GM12878 (cell line): ENCODE data around the gene PSMD13. TPM values are rescaled to one million over a fixed set of nuclear protein-coding genes. Genes with fewer than 3 reads are reported as not detected.

Source experiments
- ASH2L ChIP-seq: fragments of 300-600, 200-600 bp; sonication (generic); IDR thresholded peaks from 2 replicates; pipeline ENCODE4 v1.6.1; 2017; ENCODE audit warnings: low read depth, mild to moderate bottlenecking, borderline replicate concordance
- BHLHE40 ChIP-seq, 2 experiments: fragments of 450-650 bp in 1 of 2; IDR thresholded peaks; 2 replicates each; pipeline ENCODE4 v1.6.1; 2011 to 2017; ENCODE audit warnings: low read depth in 2 of 2, borderline replicate concordance in 1 of 2, improper control_type of control experiment in 1 of 2, low read length in 1 of 2, mild to moderate bottlenecking in 1 of 2
- CBFB ChIP-seq: IDR thresholded peaks from 2 replicates; pipeline ENCODE4 v1.6.1; 2016; ENCODE audit warnings: antibody characterized with exemption, low read depth
- ESRRA ChIP-seq: IDR thresholded peaks from 2 replicates; pipeline ENCODE4 v1.6.1; 2012; ENCODE audit warnings: mild to moderate bottlenecking, low read length, improper control_type of control experiment
- JUND ChIP-seq: IDR thresholded peaks from 2 replicates; pipeline ENCODE4 v1.6.1; 2012; ENCODE audit warnings: low read depth, mild to moderate bottlenecking, low read length, improper control_type of control experiment, moderate library complexity
- KDM1A ChIP-seq: fragments of 200-600 bp; sonication (generic); IDR thresholded peaks from 2 replicates; pipeline ENCODE4 v1.6.1; 2016; ENCODE audit warnings: borderline replicate concordance
- LARP7 ChIP-seq: fragments of 450-650 bp; IDR thresholded peaks from 2 replicates; pipeline ENCODE4 v1.6.1; 2017; ENCODE audit warnings: mild to moderate bottlenecking
- MTA3 ChIP-seq: IDR thresholded peaks from 2 replicates; pipeline ENCODE4 v1.6.1; 2012; ENCODE audit warnings: low read length, inconsistent platforms, borderline replicate concordance
- MYC ChIP-seq: IDR thresholded peaks from 2 replicates; pipeline ENCODE4 v1.6.1; 2011; ENCODE audit warnings: mild to moderate bottlenecking, low read length, moderate library complexity, inconsistent platforms; ENCODE audit not compliant: insufficient read depth, insufficient replicate concordance, insufficient read length, severe bottlenecking
- NFYB ChIP-seq: IDR thresholded peaks from 2 replicates; pipeline ENCODE4 v1.6.1; 2011; ENCODE audit warnings: low read depth, mild to moderate bottlenecking, low read length, improper control_type of control experiment, moderate library complexity; ENCODE audit not compliant: insufficient read depth
- NR2C1 ChIP-seq: fragments of 450-650 bp; IDR thresholded peaks from 2 replicates; pipeline ENCODE4 v1.6.1; 2017; ENCODE audit warnings: antibody characterized with exemption, mild to moderate bottlenecking, moderate library complexity
- POLR2A ChIP-seq: IDR thresholded peaks from 2 replicates; pipeline ENCODE4 v1.6.1; 2011; ENCODE audit warnings: low read depth, mild to moderate bottlenecking, low read length
- SIX5 ChIP-seq: IDR thresholded peaks from 2 replicates; pipeline ENCODE4 v1.6.1; 2011; ENCODE audit warnings: mild to moderate bottlenecking, low read depth, low read length, moderate library complexity; ENCODE audit not compliant: severe bottlenecking
- SREBF1 ChIP-seq: IDR thresholded peaks from 2 replicates; pipeline ENCODE4 v1.6.1; 2012; ENCODE audit warnings: mild to moderate bottlenecking, low read length
- TCF3 ChIP-seq: IDR thresholded peaks from 2 replicates; pipeline ENCODE4 v1.6.1; 2012; ENCODE audit warnings: low read depth, mild to moderate bottlenecking, low read length, borderline replicate concordance; ENCODE audit not compliant: insufficient read depth
- YBX1 ChIP-seq: fragments of 450-650 bp; IDR thresholded peaks from 2 replicates; pipeline ENCODE4 v1.6.1; 2016; ENCODE audit warnings: antibody characterized with exemption
- ZNF384 ChIP-seq: IDR thresholded peaks from 2 replicates; pipeline ENCODE4 v1.6.1; 2012; ENCODE audit warnings: low read depth, mild to moderate bottlenecking, low read length, improper control_type of control experiment, borderline replicate concordance
- polyA plus RNA-seq, 11 experiments: library from polyadenylated mRNA; depleted of rRNA in 4 of 11; unstranded in 6 of 11; stranded (reverse) in 5 of 11; fragments of >200 nt; fragmentation: Nextera tagmentation in 4 of 11; fragmentation: Illumina TruSeq in 1 of 11; extraction: Ambion mirVana in 4 of 11; extraction: Trizol in 1 of 11; gene quantifications; 1 replicate in 1 of 11; 2 replicates in 10 of 11; pipeline versions ENCODE4 v1.2.1 to v1.2.3, GENCODE V29; 2011 to 2016; ENCODE audit warnings: inconsistent platforms in 2 of 11, missing spikeins in 2 of 11, low read depth in 1 of 11
- total RNA-seq, 4 experiments: library from RNA; depleted of rRNA in 3 of 4; stranded (reverse); fragments of >200 nt in 3 of 4; fragmentation: Illumina TruSeq in 1 of 4; extraction: Trizol in 1 of 4; gene quantifications; 2 replicates each; pipeline versions ENCODE4 v1.2.1 to v1.2.3, GENCODE V29; 2013 to 2021
- TF ChIP-seq, protein P1 (sequence below): fragments of 450-650 bp; IDR thresholded peaks from 2 replicates; pipeline ENCODE4 v1.6.1; 2016; ENCODE audit warnings: mild to moderate bottlenecking, moderate library complexity, borderline replicate concordance
- TF ChIP-seq, protein P2 (sequence below): fragments of 450-650 bp; IDR thresholded peaks from 2 replicates; pipeline ENCODE4 v1.6.1; 2016; ENCODE audit warnings: mild to moderate bottlenecking
- TF ChIP-seq, protein P3 (sequence below): fragments of 450-650 bp; IDR thresholded peaks from 2 replicates; pipeline ENCODE4 v1.6.1; 2018; ENCODE audit warnings: mild to moderate bottlenecking, low read depth, moderate library complexity; ENCODE audit not compliant: partially characterized antibody

PSMD13 gene
- total and polyA plus RNA-seq, 10 of the 15 experiments (the other 5 are each of a cell fraction or from before 2014, with no cell fraction given): 141 to 303 (median 177) TPM

DNA sequence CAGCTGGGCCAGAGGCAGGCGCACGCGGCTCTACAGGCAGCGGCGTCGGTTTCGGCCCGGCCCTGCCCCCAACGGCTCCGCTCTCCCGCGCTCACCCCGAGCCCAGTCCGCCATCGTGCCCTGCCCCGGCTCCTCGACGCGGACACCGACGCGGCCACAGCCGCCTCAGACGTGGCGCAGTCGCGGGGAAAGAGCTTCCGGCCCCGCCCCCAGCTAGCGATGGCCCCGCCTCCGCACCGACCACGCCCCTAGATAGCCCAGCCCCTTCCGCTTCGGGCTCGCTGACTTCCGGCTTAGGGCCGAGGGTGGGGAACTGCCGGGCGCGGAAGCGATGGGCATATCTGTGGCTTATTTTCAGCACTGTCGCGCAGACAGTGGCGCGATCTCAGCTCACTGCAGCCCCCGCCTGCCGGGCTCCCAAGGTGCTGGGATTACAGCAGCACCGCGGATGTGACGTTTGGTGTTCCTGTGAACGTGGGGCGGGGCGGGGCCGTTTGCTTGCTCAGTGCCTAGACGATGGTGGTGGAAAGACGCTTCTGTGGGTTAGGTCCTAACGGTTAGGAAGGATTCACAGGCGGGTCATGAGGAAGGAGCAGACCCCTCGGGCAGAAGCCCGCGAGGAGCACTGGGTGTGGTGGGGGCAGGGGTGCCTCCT, 29.4 kb upstream of the PSMD13 start, which contains the start of the genes BET1L and RIC8A (continued):
- TF ChIP-seq SIX5 (peak; percentile 31), BHLHE40 (IDR thresholded peaks at IDR 0.05; ENCODE audit: borderline replicate concordance in 1 of 2, low read depth in 2 of 2, low read length in 1 of 2) (0 out of 4 replicates have a peak, but pooled peaks of 1 of the 2 experiments have one; percentile 45), ESRRA (peak; percentile 38; the same call in 1 of the 2 replicates), KDM1A (no peak), SREBF1 (peak; percentile 50; the same call in 1 of the 2 replicates), CBFB (no peak; the same call in 1 of the 2 replicates), LARP7 (peak; percentile 62; the same call in 1 of the 2 replicates), MTA3 (no peak), TCF3 (no peak), ASH2L (0 out of 2 replicates have a peak, but pooled peaks have one; percentile 70), YBX1 (no peak), NFYB (no peak), POLR2A (peak; percentile 97), NR2C1 (no peak), MYC (no peak), ZNF384 (peak; percentile 13; the same call in 1 of the 2 replicates), JUND (no peak)
- TF ChIP-seq, protein P1, sequence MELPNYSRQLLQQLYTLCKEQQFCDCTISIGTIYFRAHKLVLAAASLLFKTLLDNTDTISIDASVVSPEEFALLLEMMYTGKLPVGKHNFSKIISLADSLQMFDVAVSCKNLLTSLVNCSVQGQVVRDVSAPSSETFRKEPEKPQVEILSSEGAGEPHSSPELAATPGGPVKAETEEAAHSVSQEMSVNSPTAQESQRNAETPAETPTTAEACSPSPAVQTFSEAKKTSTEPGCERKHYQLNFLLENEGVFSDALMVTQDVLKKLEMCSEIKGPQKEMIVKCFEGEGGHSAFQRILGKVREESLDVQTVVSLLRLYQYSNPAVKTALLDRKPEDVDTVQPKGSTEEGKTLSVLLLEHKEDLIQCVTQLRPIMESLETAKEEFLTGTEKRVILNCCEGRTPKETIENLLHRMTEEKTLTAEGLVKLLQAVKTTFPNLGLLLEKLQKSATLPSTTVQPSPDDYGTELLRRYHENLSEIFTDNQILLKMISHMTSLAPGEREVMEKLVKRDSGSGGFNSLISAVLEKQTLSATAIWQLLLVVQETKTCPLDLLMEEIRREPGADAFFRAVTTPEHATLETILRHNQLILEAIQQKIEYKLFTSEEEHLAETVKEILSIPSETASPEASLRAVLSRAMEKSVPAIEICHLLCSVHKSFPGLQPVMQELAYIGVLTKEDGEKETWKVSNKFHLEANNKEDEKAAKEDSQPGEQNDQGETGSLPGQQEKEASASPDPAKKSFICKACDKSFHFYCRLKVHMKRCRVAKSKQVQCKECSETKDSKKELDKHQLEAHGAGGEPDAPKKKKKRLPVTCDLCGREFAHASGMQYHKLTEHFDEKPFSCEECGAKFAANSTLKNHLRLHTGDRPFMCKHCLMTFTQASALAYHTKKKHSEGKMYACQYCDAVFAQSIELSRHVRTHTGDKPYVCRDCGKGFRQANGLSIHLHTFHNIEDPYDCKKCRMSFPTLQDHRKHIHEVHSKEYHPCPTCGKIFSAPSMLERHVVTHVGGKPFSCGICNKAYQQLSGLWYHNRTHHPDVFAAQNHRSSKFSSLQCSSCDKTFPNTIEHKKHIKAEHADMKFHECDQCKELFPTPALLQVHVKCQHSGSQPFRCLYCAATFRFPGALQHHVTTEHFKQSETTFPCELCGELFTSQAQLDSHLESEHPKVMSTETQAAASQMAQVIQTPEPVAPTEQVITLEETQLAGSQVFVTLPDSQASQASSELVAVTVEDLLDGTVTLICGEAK: peak; percentile 93
- TF ChIP-seq, protein P2, sequence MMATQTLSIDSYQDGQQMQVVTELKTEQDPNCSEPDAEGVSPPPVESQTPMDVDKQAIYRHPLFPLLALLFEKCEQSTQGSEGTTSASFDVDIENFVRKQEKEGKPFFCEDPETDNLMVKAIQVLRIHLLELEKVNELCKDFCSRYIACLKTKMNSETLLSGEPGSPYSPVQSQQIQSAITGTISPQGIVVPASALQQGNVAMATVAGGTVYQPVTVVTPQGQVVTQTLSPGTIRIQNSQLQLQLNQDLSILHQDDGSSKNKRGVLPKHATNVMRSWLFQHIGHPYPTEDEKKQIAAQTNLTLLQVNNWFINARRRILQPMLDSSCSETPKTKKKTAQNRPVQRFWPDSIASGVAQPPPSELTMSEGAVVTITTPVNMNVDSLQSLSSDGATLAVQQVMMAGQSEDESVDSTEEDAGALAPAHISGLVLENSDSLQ: peak; percentile 60; the same call in 1 of the 2 replicates
- TF ChIP-seq, protein P3, sequence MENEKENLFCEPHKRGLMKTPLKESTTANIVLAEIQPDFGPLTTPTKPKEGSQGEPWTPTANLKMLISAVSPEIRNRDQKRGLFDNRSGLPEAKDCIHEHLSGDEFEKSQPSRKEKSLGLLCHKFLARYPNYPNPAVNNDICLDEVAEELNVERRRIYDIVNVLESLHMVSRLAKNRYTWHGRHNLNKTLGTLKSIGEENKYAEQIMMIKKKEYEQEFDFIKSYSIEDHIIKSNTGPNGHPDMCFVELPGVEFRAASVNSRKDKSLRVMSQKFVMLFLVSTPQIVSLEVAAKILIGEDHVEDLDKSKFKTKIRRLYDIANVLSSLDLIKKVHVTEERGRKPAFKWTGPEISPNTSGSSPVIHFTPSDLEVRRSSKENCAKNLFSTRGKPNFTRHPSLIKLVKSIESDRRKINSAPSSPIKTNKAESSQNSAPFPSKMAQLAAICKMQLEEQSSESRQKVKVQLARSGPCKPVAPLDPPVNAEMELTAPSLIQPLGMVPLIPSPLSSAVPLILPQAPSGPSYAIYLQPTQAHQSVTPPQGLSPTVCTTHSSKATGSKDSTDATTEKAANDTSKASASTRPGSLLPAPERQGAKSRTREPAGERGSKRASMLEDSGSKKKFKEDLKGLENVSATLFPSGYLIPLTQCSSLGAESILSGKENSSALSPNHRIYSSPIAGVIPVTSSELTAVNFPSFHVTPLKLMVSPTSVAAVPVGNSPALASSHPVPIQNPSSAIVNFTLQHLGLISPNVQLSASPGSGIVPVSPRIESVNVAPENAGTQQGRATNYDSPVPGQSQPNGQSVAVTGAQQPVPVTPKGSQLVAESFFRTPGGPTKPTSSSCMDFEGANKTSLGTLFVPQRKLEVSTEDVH: peak; percentile 86
